ENCODE data around the gene PTPRG. TPM values are rescaled to one million over a fixed set of nuclear protein-coding genes. Genes with fewer than 3 reads are reported as not detected.

The PTPRG gene
- total and polyA plus RNA-seq, 2 of the 13 experiments (the other 11 are each of a cell fraction or from before 2014, with no cell fraction given) = 8.0 to 25.3 TPM

DNA sequence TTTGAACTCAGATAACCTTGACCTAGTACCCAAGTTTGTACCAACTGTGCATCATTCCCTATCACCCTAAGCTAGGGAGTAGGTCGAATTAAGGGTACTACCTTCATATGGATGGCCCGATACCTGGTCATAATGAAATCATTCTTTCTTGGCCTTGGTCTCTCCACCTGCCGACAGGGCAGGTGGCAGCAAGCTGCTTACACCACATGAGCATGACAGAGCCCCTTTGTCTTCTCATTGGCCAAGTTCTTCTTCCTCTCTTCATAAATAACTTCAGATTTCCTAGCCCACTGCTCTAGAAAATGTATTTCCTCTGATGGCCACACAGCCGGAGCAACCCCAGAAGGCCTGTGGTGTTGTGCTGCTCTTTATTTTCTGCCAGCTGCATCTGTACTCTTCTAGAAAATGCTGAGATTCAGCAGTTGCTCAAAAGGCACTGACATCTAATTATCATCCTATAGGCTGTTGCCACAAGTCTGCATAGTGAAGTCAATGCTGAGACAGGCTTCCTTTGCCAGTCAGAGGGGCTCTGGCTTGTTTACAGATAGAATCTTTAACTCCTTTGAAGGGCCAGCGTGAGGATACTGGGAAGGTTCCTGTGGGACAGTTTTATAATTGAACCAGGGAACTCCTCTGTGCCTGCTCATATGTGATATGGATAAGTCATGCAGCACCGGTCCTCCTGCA is 304.2 kb downstream of the PTPRG start:
- H3K27me3 ChIP-seq (ENCODE audit: control insufficient read depth in 1 of 2, insufficient read depth in 2 of 2, low read length in 2 of 2) = no peaks in the 10 kb centered on the region
- no peak overlapping the region for H2AFZ ChIP-seq (ENCODE audit: low read length)
- TF ChIP-seq KLF13 (CRISPR knock-in tag; IDR thresholded peaks at IDR 0.05) (no peak), MXD4 (CRISPR knock-in tag; IDR thresholded peaks at IDR 0.05) (no peak), SP4 (CRISPR knock-in tag; IDR thresholded peaks at IDR 0.05) (no peak)
- no peak for FAIRE-seq
- WGBS (ENCODE audit: low lambda C conversion rate) = 93% methylated on average over 4 of the region's 6 CpGs
- no peaks in the 10 kb centered on the region for H4K20me1 ChIP-seq (ENCODE audit: insufficient read depth, low read length)
- H3K4me1 ChIP-seq (ENCODE audit: insufficient read depth, low read length) = no peaks in the 10 kb centered on the region
- no peaks in the 10 kb centered on the region for H3K9me3 ChIP-seq (ENCODE audit: low read length)
- H3K36me3 ChIP-seq (replicated peaks in 1 of 2; ENCODE audit: control insufficient read depth in 1 of 2, insufficient read depth in 2 of 2, low read length in 2 of 2) = no peaks in the 10 kb centered on the region; a peak in 1 of 5 replicates
- no peak for ATAC-seq
- intact Hi-C loops (cut with micrococcal nuclease; ENCODE audit: unreplicated experiment) (no loop called here), in situ Hi-C loops (cut with HindIII; ENCODE audit: extremely low pct_ligation_motif_present, low pct_unique_long_range_greater_than_20kb) (loop anchor here (25.0 kb wide), 1 partner anchor 322 kb away; no protein-coding TSS in a partner anchor)
- no peak overlapping the region for H3K27ac ChIP-seq (ENCODE audit: extremely low read length, insufficient read depth, low read length)
- no peak for DNase-seq (ENCODE audit: low spot score)
- no peaks in the 10 kb centered on the region for H3K79me2 ChIP-seq (ENCODE audit: insufficient read depth, low read length)
- H3K4me3 ChIP-seq (replicated peaks in 1 of 3; ENCODE audit: insufficient read depth in 1 of 3, low read depth in 2 of 3, low read length in 3 of 3) = no peak overlapping the region
- H3K9ac ChIP-seq (ENCODE audit: insufficient read depth, low read depth, low read length) = no peak overlapping the region
- no peak overlapping the region for H3K4me2 ChIP-seq (ENCODE audit: low read depth, low read length)
- ChIA-PET CTCF (ENCODE audit: low intra/inter-chr PET ratio, low total read pairs) (no interaction called here), POLR2A (no interaction called here)
- BruUV-seq (replicated peaks) = no TSS peak

DNA sequence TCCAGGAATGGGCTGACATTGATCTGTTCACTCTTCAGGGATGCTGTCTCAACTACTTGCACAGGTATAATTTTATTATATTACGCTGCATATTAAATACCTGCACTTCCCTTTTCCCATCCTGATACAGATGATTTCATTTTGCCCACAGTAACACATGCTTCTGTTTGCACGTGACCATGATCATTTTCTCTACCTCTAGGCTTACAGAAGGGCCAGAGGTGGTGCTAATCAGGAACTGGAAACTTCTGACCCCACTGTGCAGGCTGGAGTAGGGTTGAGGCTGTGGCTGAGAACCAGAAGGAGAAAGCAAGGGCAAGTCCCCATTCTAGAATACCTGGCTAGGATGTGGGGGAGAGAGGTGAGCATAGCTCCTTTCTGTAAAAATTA is 304.8 kb downstream of the PTPRG start:
- no peaks in the 10 kb centered on the region for H3K9me3 ChIP-seq (ENCODE audit: low read length)
- no peaks in the 10 kb centered on the region for H3K79me2 ChIP-seq (ENCODE audit: insufficient read depth, low read length)
- no peak overlapping the region for H3K4me3 ChIP-seq (replicated peaks in 1 of 3; ENCODE audit: insufficient read depth in 1 of 3, low read depth in 2 of 3, low read length in 3 of 3)
- FAIRE-seq (no peak), ATAC-seq (no peak), DNase-seq (ENCODE audit: low spot score) (no peak)
- H4K20me1 ChIP-seq (ENCODE audit: insufficient read depth, low read length) = no peaks in the 10 kb centered on the region
- ChIA-PET POLR2A (no interaction called here), CTCF (ENCODE audit: low intra/inter-chr PET ratio, low total read pairs) (no interaction called here)
- no peaks in the 10 kb centered on the region; a peak in 1 of 5 replicates for H3K36me3 ChIP-seq (replicated peaks in 1 of 2; ENCODE audit: control insufficient read depth in 1 of 2, insufficient read depth in 2 of 2, low read length in 2 of 2)
- H3K27ac ChIP-seq (ENCODE audit: extremely low read length, insufficient read depth, low read length) = no peak overlapping the region
- no TSS peak for BruUV-seq (replicated peaks)
- H2AFZ ChIP-seq (ENCODE audit: low read length) = no peak overlapping the region
- 95% methylated on average over 2 of the region's 2 CpGs for WGBS (ENCODE audit: low lambda C conversion rate)
- no peaks in the 10 kb centered on the region for H3K4me1 ChIP-seq (ENCODE audit: insufficient read depth, low read length)
- no peak overlapping the region for H3K9ac ChIP-seq (ENCODE audit: insufficient read depth, low read depth, low read length)
- in situ Hi-C loops (cut with HindIII; ENCODE audit: extremely low pct_ligation_motif_present, low pct_unique_long_range_greater_than_20kb) = loop anchor here (25.0 kb wide), 1 partner anchor 321 kb away; no protein-coding TSS in a partner anchor
- H3K27me3 ChIP-seq (ENCODE audit: control insufficient read depth in 1 of 2, insufficient read depth in 2 of 2, low read length in 2 of 2) = no peaks in the 10 kb centered on the region
- no peak overlapping the region for H3K4me2 ChIP-seq (ENCODE audit: low read depth, low read length)
- intact Hi-C loops (cut with micrococcal nuclease; ENCODE audit: unreplicated experiment) = no loop called here
- TF ChIP-seq, protein P1, sequence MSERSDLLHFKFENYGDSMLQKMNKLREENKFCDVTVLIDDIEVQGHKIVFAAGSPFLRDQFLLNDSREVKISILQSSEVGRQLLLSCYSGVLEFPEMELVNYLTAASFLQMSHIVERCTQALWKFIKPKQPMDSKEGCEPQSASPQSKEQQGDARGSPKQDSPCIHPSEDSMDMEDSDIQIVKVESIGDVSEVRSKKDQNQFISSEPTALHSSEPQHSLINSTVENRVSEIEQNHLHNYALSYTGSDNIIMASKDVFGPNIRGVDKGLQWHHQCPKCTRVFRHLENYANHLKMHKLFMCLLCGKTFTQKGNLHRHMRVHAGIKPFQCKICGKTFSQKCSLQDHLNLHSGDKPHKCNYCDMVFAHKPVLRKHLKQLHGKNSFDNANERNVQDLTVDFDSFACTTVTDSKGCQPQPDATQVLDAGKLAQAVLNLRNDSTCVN (CRISPR knock-in tag; IDR thresholded peaks at IDR 0.05; ENCODE audit: borderline replicate concordance) = no peak
- TF ChIP-seq ZNF629 (CRISPR knock-in tag; conservative IDR thresholded peaks at IDR 0.05) (no peak), ZNF382 (CRISPR knock-in tag; IDR thresholded peaks at IDR 0.05; ENCODE audit: borderline replicate concordance) (no peak), FOSL1 (CRISPR knock-in tag; IDR thresholded peaks at IDR 0.05; ENCODE audit: borderline replicate concordance) (no peak), KDM5A (IDR thresholded peaks at IDR 0.05; ENCODE audit: borderline replicate concordance, low read length) (no peak), SMAD3 (CRISPR knock-in tag; IDR thresholded peaks at IDR 0.05) (no peak), ZNF510 (CRISPR knock-in tag; IDR thresholded peaks at IDR 0.05; ENCODE audit: low read depth) (no peak), HDAC2 (CRISPR knock-in tag; IDR thresholded peaks at IDR 0.05) (no peak), SMARCE1 (IDR thresholded peaks at IDR 0.05; ENCODE audit: borderline replicate concordance) (no peak)
- TF ChIP-seq, protein P2, sequence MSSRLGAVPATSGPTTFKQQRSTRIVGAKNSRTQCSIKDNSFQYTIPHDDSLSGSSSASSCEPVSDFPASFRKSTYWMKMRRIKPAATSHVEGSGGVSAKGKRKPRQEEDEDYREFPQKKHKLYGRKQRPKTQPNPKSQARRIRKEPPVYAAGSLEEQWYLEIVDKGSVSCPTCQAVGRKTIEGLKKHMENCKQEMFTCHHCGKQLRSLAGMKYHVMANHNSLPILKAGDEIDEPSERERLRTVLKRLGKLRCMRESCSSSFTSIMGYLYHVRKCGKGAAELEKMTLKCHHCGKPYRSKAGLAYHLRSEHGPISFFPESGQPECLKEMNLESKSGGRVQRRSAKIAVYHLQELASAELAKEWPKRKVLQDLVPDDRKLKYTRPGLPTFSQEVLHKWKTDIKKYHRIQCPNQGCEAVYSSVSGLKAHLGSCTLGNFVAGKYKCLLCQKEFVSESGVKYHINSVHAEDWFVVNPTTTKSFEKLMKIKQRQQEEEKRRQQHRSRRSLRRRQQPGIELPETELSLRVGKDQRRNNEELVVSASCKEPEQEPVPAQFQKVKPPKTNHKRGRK (CRISPR knock-in tag; IDR thresholded peaks at IDR 0.05) = no peak
- TF ChIP-seq, protein P3, sequence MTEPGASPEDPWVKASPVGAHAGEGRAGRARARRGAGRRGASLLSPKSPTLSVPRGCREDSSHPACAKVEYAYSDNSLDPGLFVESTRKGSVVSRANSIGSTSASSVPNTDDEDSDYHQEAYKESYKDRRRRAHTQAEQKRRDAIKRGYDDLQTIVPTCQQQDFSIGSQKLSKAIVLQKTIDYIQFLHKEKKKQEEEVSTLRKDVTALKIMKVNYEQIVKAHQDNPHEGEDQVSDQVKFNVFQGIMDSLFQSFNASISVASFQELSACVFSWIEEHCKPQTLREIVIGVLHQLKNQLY (CRISPR knock-in tag; IDR thresholded peaks at IDR 0.05) = no peak

Data from HepG2 (cell line).